Tibial nerve (tissue), 3 donors: ENCODE results near the gene IFITM10.

Source experiments
- POLR2A ChIP-seq, 2 donors: fragments of 450-650 bp; IDR thresholded peaks; one replicate each; pipeline ENCODE4 v1.6.1; 2017; ENCODE audit warnings: antibody characterized with exemption in 2 of 2, mild to moderate bottlenecking in 2 of 2, moderate library complexity in 2 of 2
- TF ChIP-seq, protein P1 (sequence below), 5 experiments: fragments of 200-600 bp in 3 of 5; fragments of 450-650 bp in 2 of 5; sonication (generic) in 3 of 5; IDR thresholded peaks; one replicate each; pipeline ENCODE4 v1.5.1; 2016 to 2019; ENCODE audit warnings: antibody characterized with exemption in 5 of 5, mild to moderate bottlenecking in 3 of 5, moderate library complexity in 2 of 5

DNA sequence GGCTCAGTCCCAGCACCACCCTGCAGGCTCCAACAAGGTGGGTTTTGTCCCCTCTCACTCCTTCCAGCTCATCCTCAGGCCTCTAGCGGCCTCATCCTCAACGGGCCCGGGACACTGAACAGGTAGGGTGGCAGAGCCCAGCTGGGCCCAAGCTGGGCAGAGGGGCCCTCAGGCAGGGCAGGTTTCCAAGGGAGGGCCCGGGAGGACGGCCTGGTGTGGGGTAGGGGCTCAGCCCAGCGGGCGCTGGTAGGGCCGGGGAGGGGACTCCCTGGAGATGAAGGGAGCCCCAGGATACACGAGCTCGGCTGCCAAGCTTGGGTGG, 2.5 kb upstream of the IFITM10 start:
- no peak for TF ChIP-seq POLR2A (IDR thresholded peaks at IDR 0.05)
- TF ChIP-seq, protein P1, sequence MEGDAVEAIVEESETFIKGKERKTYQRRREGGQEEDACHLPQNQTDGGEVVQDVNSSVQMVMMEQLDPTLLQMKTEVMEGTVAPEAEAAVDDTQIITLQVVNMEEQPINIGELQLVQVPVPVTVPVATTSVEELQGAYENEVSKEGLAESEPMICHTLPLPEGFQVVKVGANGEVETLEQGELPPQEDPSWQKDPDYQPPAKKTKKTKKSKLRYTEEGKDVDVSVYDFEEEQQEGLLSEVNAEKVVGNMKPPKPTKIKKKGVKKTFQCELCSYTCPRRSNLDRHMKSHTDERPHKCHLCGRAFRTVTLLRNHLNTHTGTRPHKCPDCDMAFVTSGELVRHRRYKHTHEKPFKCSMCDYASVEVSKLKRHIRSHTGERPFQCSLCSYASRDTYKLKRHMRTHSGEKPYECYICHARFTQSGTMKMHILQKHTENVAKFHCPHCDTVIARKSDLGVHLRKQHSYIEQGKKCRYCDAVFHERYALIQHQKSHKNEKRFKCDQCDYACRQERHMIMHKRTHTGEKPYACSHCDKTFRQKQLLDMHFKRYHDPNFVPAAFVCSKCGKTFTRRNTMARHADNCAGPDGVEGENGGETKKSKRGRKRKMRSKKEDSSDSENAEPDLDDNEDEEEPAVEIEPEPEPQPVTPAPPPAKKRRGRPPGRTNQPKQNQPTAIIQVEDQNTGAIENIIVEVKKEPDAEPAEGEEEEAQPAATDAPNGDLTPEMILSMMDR (IDR thresholded peaks at IDR 0.05), result no peak
